ENCODE results near the gene GRIN3A. TPM values are rescaled to one million over a fixed set of nuclear protein-coding genes. Genes with fewer than 3 reads are reported as not detected.
A peak's percentile ranks its signal among the peaks of the same experiment; 100 is the strongest.

GRIN3A gene
- total RNA-seq, 4 donors from 2014 or later, result 0.27 to 0.48 (median 0.37) TPM; not detected in 1

- no peak overlapping the region for H3K27ac ChIP-seq
- WGBS, 2 donors (ENCODE audit: low coverage in 1 of 2), result 38 to 48% methylated on average over 2 of the region's 2 CpGs
- TF ChIP-seq POLR2A (IDR thresholded peaks at IDR 0.05) (no peak), EP300 (IDR thresholded peaks at IDR 0.05; ENCODE audit: low read depth) (no peak), CTCF (IDR thresholded peaks at IDR 0.05) (no peak), POLR2AphosphoS5 (IDR thresholded peaks at IDR 0.05) (no peak)
- no peaks in the 10 kb centered on the region for H3K9me3 ChIP-seq
- H3K27me3 ChIP-seq, result no peaks in the 10 kb centered on the region
- in situ Hi-C loops (cut with MboI; ENCODE audit: low pct_ligation_motif_present in 1 of 4, low pct_unique_long_range_greater_than_20kb in 1 of 4, low sequenced_read_pairs in 3 of 4) (no loop called here), intact Hi-C loops (cut with DNase I; ENCODE audit: low total_unique reads) (no loop called here)
- H3K36me3 ChIP-seq, result no peaks in the 10 kb centered on the region
- H3K4me1 ChIP-seq, result no peaks in the 10 kb centered on the region
- no peak for DNase-seq
- H3K4me3 ChIP-seq, result no peak overlapping the region
These were observed 49.4 kb downstream of the GRIN3A start for GRCh38 chr9:101689039-101689438.

- in situ Hi-C loops (cut with MboI; ENCODE audit: low pct_ligation_motif_present in 1 of 4, low pct_unique_long_range_greater_than_20kb in 1 of 4, low sequenced_read_pairs in 3 of 4) (no loop called here), intact Hi-C loops (cut with DNase I; ENCODE audit: low total_unique reads) (no loop called here)
- Histone ChIP-seq H3K4me3 (no peak overlapping the region), H3K9me3 (no peaks in the 10 kb centered on the region), H3K27ac (no peak overlapping the region), H3K27me3 (no peaks in the 10 kb centered on the region), H3K36me3 (no peaks in the 10 kb centered on the region), H3K4me1 (no peaks in the 10 kb centered on the region)
- 62 to 75% methylated on average over 2 of the region's 2 CpGs for WGBS, 2 donors (ENCODE audit: low coverage in 1 of 2)
- no peak for DNase-seq
- TF ChIP-seq EP300 (IDR thresholded peaks at IDR 0.05; ENCODE audit: low read depth) (no peak), POLR2AphosphoS5 (IDR thresholded peaks at IDR 0.05) (no peak), POLR2A (IDR thresholded peaks at IDR 0.05) (no peak)
These were observed 53.8 kb downstream of the GRIN3A start for GRCh38 chr9:101684665-101685064.

GRCh38 chr9:101683236-101683635, 55.2 kb downstream of the GRIN3A start:
- Histone ChIP-seq H3K9me3 (no peaks in the 10 kb centered on the region), H3K4me3 (no peak overlapping the region), H3K36me3 (no peaks in the 10 kb centered on the region), H3K27ac (no peak overlapping the region), H3K27me3 (no peaks in the 10 kb centered on the region), H3K4me1 (no peaks in the 10 kb centered on the region)
- in situ Hi-C loops (cut with MboI; ENCODE audit: low pct_ligation_motif_present in 1 of 4, low pct_unique_long_range_greater_than_20kb in 1 of 4, low sequenced_read_pairs in 3 of 4), result no loop called here
- no peak for DNase-seq
- no peak for TF ChIP-seq CTCF (IDR thresholded peaks at IDR 0.05)
- TF ChIP-seq EP300 (IDR thresholded peaks at IDR 0.05; ENCODE audit: low read depth), result no peak
- no peak for TF ChIP-seq POLR2AphosphoS5 (IDR thresholded peaks at IDR 0.05)
- no peak for TF ChIP-seq POLR2A (IDR thresholded peaks at IDR 0.05)
- intact Hi-C loops (cut with DNase I; ENCODE audit: low total_unique reads), result no loop called here
- 87 to 90% methylated on average over 2 of the region's 2 CpGs for whole genome bisulfite sequencing, 2 donors (ENCODE audit: low coverage in 1 of 2)

GRCh38 chr9:101677861-101678260, 60.6 kb downstream of the GRIN3A start:
- intact Hi-C loops (cut with DNase I; ENCODE audit: low total_unique reads) (no loop called here), in situ Hi-C loops (cut with MboI; ENCODE audit: low pct_ligation_motif_present in 1 of 4, low pct_unique_long_range_greater_than_20kb in 1 of 4, low sequenced_read_pairs in 3 of 4) (no loop called here)
- H3K27ac ChIP-seq, result no peak overlapping the region
- TF ChIP-seq EP300 (IDR thresholded peaks at IDR 0.05; ENCODE audit: low read depth), result no peak
- no peak for TF ChIP-seq CTCF (IDR thresholded peaks at IDR 0.05)
- no peak for TF ChIP-seq POLR2A (IDR thresholded peaks at IDR 0.05)
- no peak for TF ChIP-seq POLR2AphosphoS5 (IDR thresholded peaks at IDR 0.05)
- peaks cover 0 to 27% (median 9%) of the 10 kb centered on the region in 4 donors for H3K4me1 ChIP-seq
- no peak for DNase-seq
- H3K36me3 ChIP-seq, result no peaks in the 10 kb centered on the region
- no peak overlapping the region for H3K4me3 ChIP-seq
- no peaks in the 10 kb centered on the region for H3K27me3 ChIP-seq
- no peaks in the 10 kb centered on the region for H3K9me3 ChIP-seq

- no peaks in the 10 kb centered on the region for H3K27me3 ChIP-seq
- intact Hi-C loops (cut with DNase I; ENCODE audit: low total_unique reads) (no loop called here), in situ Hi-C loops (cut with MboI; ENCODE audit: low pct_ligation_motif_present in 1 of 4, low pct_unique_long_range_greater_than_20kb in 1 of 4, low sequenced_read_pairs in 3 of 4) (no loop called here)
- H3K4me3 ChIP-seq, result no peak overlapping the region
- H3K4me1 ChIP-seq, result peaks cover 0 to 28% (median 9%) of the 10 kb centered on the region in 4 donors
- WGBS, 2 donors (ENCODE audit: low coverage in 1 of 2), result 60 to 69% methylated on average over 1 of the region's 1 CpG
- H3K27ac ChIP-seq, result peak overlapping the region in 1 of 4 donors; percentile 70
- H3K36me3 ChIP-seq, result no peaks in the 10 kb centered on the region
- DNase-seq, result no peak
- TF ChIP-seq POLR2A (IDR thresholded peaks at IDR 0.05), result no peak
- no peak for TF ChIP-seq EP300 (IDR thresholded peaks at IDR 0.05; ENCODE audit: low read depth)
- no peak for TF ChIP-seq POLR2AphosphoS5 (IDR thresholded peaks at IDR 0.05)
- TF ChIP-seq CTCF (IDR thresholded peaks at IDR 0.05), result no peak
- H3K9me3 ChIP-seq, result no peaks in the 10 kb centered on the region
These were observed 63.1 kb downstream of the GRIN3A start for GRCh38 chr9:101675341-101675740.

All from transverse colon (tissue), 4 donors.